GM19240 (cell line): ENCODE results near the gene SCLY.

Source experiments
- DNase-seq: peaks from one replicate; pipeline ENCODE4 v3.0.0; 2011; ENCODE audit warnings: low spot score; ENCODE audit not compliant: insufficient read length

SCLY gene

GRCh38 chr2:238069877-238070276 lies 9.1 kb downstream of the SCLY start:
- DNase-seq = no peak

GRCh38 chr2:238075397-238075796 lies 14.6 kb downstream of the SCLY start:
- no peak for DNase-seq

DNA sequence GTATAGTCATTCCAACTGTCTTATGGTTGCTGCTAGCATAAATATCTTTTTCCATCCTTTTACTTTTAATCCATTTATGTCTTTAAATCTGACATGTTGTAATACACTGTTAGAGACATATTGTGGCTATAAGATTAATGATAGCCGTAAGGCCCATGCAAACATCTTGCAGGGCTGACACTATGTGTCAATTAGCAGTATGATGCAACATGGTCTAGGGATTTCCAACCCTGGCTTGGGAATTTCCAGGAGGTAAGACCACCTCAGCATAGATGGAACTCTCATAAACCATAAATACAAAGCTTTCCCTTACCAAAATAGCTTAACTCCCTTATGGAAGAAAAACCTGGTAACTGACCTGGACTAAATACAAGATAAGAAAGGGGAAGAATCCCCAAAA lies 16.5 kb downstream of the SCLY start:
- DNase-seq = no peak

DNA sequence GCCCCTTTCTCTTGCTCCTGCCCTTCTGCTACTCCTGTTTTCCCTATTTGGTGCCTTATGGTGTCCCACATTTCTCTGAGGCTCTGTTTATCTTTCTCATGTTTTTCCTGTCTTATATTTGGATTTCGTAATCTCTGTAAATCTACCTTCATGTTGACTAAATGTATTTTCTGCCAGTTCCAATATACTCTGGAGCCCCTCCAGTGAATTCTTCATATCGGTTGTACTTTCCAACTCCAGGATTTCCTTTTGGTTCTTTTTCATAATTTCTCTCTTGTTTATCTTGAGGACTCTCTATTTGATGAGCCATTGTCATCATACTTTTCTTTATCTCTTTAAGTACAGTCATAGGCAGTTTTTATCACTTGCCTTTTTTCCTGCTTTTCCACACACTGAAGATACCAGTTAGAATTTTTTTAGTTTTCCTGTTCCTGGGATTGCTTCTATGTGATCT lies 19.1 kb downstream of the SCLY start:
- no peak for DNase-seq

DNA sequence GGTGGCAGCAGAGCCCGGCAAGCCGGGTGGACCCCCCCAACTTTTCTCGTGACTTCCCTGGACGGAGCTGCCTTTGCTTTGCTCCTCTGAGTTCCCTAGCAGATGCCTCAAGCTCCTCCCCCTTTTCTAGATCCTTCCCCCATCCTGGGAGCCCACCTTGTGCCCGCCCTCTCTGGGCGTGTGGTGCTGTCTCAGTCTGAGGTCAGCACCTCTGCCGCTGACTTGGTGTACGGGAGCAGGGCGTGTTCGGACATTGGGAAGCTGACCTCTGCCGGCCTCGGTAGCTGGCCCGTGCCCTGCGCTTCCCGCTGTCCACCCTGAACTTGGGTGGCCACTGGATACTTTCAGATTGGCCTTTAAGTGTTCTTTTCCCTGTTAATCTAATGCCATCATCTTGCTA lies 19.7 kb downstream of the SCLY start:
- no peak for DNase-seq

- no peak for DNase-seq
Measured at GRCh38 chr2:238081150-238081549, 20.3 kb downstream of the SCLY start.

DNA sequence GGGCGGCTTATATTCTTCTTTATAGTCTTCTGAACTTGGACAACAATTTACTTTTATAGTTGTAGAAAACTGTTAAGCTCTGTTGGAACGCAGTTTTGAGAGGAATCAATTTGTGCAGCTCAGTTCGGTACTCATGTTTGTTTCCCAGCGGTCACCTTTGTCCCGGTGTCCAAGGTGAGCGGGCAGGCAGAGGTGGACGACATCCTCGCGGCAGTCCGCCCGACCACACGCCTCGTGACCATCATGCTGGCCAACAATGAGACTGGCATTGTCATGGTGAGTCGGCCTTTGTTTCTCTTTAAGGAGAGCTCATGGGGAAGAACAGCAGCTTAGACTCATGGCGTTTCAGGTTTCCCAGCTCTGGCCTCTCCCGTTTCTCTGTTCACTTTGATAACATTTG lies 20.8 kb downstream of the SCLY start:
- no peak for DNase-seq

DNA sequence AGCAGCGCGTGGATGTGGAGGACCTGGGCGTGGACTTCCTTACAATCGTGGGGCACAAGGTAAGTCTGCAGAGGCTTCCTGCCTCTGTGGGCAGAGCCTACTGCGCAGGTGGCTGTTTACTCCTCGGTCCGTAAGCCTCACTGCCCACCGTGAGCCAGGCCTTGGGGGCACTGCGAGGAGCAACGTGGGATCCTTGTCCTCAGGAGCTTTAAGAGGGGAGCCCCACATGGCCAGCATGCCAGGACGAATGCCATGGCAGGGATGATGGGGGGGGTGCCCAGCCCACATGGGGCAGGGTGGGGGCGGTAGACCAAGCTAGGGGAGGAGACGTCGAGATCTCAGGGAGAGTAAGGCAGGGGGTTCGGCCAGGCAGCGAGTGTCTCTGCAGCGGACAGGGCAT lies 21.4 kb downstream of the SCLY start:
- DNase-seq = no peak

GRCh38 chr2:238082827-238083226 lies 22.0 kb downstream of the SCLY start:
- no peak for DNase-seq

DNA sequence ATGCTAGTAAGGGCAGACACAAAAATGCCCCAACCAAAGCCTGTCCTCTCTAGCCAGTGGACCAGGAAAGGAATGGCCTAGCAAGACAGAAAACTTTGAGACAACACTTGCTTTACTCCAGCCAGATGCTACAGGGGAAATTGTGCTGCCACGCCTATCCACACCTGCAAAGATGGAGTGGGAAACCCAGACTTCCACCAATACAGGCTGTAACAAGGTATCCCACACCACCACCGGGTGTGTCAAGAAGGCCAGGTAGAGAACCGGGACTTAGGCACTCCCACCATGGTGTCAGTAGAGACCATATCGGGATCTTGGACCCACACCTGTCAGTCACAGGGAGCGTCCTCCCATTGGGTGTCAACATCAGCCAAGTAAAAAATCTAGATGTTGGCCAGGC lies 23.1 kb downstream of the SCLY start:
- DNase-seq = no peak

DNA sequence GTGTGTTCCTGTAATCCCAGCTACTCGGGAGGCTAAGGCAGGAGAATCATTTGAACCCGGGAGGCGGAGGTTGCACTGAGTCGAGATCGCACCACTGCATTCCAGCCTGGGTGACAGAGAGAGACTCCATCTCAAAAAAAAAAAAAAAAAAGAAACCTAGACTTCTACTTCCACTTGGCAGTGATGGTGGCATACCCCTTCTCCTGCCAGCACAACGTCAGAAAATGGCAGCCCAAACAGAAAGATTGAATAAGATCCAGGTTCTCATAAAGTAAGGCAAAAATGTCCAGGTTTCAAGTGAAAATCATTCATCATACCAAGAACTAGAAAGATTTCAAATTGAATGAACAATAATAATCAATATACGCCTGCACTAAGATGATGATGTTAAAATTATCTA lies 24.0 kb downstream of the SCLY start:
- no peak for DNase-seq

DNA sequence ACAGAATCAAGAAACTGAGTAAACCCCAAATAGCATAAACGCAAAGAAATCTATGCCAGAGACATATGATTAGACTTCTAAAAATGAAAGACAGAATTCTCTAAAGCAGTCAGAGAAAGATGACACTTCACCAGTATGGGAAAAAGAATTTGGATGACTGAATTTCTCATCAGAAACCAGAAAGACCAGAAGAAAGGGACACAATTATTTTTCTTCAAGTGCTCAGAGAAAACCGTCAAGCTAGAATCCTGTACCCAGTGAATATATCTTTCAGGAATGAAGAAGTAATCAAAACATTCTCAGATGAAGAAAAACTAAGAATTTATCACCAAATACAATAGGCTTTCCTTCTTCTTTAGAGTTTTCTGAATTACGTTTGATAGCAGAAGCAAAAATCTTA lies 25.1 kb downstream of the SCLY start:
- no peak for DNase-seq

GRCh38 chr2:238087211-238087610 lies 26.4 kb downstream of the SCLY start:
- DNase-seq = no peak

GRCh38 chr2:238090887-238091286 lies 30.1 kb downstream of the SCLY start:
- DNase-seq = no peak

DNA sequence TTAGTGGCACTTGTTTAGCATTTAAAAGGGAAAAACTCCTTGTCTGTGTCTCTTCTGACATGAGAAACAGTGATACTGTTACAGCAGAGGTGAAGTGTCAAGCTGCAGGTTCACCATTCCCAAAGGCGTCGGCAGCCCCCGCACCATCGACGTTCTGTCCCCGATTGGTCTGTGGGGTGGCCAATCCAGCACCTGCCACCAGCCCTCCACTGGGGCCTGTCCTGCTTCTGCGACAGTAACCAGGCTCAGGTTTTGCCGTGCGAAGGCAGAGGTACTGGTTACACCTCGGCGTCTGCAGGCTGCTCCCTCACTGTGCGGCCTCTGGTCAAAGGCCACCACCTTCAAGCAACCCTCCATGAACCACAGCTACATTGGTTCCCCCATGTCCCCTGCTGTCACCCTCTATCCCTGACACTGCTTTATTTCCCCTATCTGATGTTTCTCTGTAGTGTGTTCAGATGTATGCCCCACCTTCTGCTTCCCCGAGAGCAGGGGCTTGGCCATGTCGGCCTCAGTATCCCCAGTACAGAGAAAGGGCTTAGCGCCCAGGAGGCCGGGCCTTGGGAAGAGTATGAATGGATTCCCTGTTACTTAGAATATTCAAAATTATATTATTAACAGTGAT lies 30.7 kb downstream of the SCLY start:
- DNase-seq = no peak

DNA sequence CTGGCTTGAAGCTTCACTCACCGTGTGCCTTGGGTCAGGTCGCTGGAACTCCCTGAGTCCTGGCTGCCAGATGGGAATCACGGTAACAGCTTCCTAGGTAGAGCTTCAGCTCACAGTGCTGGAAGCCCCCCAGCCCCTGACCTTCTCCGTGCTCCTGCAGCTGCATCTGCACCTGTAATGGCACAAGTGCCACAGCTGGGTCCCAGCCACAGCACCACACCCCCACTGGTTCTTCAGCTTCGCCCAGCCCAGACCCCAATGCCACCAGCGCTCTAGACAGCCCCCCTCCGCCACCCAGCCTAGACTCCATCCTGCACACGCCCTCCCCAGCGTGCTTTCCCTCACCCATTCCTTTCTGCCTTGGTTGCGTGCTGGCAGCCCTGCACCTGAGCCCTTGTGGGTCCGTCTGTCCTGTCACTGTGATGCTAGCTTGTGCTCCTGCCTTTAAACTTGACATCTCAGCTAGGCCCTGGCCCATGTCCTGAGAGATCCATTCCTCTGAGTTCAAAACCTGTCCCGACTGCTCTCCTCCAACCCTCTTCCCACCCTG lies 31.8 kb downstream of the SCLY start:
- no peak for DNase-seq

GRCh38 chr2:238093181-238094140 lies 32.7 kb downstream of the SCLY start:
- DNase-seq = no peak

DNA sequence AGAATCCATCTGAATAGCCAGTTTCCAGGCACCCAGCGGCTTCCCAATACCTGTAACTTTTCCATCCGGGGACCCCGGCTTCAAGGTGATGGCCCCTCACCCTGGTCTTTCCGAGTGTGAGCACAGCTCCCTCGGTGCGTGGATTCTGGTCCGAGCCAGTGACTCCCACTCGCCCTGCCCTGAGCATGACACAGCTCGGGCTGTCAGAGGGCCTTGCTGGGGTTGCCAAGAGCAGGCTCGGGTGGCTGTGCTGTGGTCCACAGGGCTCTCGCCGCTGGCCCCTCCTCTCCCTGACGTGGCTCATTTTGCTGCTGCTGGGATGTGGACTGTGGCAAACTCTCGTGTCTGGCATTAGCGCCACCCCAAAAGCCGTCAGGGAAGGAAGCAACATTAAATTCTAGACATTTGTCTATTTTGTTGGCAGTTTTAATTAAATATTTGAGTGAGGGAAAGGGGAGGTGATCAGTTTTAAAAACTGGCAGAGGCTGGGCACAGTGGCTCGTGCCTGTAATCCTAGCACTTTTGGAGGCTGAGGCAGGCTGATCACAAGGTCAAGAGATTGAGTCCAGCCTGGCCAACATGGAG lies 33.7 kb downstream of the SCLY start:
- no peak for DNase-seq

GRCh38 chr2:238095143-238095542 lies 34.3 kb downstream of the SCLY start:
- no peak for DNase-seq

GRCh38 chr2:238096311-238097011 lies 35.7 kb downstream of the SCLY start:
- DNase-seq = no peak

- no peak for DNase-seq
Measured at GRCh38 chr2:238097201-238097987, 36.6 kb downstream of the SCLY start.
